ENCODE data around the gene HEPH.
"Not testable (repeated sequence)": the region's sequence is repeated elsewhere in the genome, so short reads cannot be mapped to it uniquely, and the experiment has no call there.

Gene HEPH

GRCh38 chrX:66232296-66232695 lies 68.2 kb downstream of the HEPH start:
- no peak for DNase-seq (ENCODE audit: low read depth)

- DNase-seq (ENCODE audit: low read depth) = no peak
These were observed 69.2 kb downstream of the HEPH start for GRCh38 chrX:66233209-66233608.

- DNase-seq (ENCODE audit: low read depth) = not testable (repeated sequence)
These were observed 69.9 kb downstream of the HEPH start for GRCh38 chrX:66233904-66234303.

GRCh38 chrX:66255359-66255967 lies 91.4 kb downstream of the HEPH start:
- no peak for DNase-seq (ENCODE audit: low read depth)

- no peak for DNase-seq (ENCODE audit: low read depth)
These were observed 98.8 kb downstream of the HEPH start for GRCh38 chrX:66262807-66263206.

All from activated T-cell treated with anti-CD3 and anti-CD28 coated beads for 48 hours (primary cell).